HG02970 (cell line): Measurements from ENCODE around the gene THBS2.
A peak's percentile ranks its signal among the peaks of the same experiment; 100 is the strongest.
"Not testable (repeated sequence)": the region's sequence is repeated elsewhere in the genome, so short reads cannot be mapped to it uniquely, and the experiment has no call there.

ENCODE experiments used
- ATAC-seq: cut with Tn5 transposase; IDR thresholded peaks from one replicate; pipeline ENCODE4 v1.9.1; 2021; ENCODE audit warnings: mild to moderate bottlenecking, moderate library complexity, moderate number of reproducible peaks; ENCODE audit not compliant: unreplicated experiment, low FRiP score

The THBS2 gene

DNA sequence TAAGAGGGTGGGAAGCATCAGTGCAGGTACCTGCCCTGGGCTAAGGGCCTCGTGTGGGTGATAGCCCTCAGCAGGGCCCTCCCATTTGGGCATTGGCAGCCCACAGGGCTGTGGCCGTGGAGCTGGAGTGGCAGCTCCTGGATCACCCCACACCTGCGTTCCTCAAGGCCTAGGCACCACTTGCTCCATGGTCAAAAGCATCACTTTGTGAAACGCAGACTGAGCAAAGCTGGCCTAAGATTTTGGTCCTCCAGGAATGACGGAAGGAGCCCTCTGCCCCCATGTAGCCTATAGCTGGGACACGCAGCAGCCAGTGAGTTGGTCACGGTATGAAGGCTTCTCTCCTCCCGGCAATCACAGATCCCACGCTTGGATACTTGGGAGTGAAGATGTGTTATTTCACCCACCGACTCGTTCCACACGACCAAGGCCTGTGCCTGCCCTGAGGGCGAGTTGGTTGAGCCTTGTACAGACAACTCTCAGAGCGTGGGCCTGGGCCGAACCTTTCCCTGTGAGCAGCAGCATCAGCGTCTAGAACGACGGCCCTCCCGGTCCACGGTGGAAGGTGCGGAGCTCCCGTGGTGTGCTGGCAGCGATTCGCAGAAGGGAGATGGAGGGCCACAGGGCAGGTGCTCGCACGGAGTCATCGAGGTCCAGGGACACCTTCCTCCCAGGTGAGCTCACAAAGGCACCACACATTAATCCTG lies 39.7 kb downstream of the THBS2 start:
- no peak for ATAC-seq

DNA sequence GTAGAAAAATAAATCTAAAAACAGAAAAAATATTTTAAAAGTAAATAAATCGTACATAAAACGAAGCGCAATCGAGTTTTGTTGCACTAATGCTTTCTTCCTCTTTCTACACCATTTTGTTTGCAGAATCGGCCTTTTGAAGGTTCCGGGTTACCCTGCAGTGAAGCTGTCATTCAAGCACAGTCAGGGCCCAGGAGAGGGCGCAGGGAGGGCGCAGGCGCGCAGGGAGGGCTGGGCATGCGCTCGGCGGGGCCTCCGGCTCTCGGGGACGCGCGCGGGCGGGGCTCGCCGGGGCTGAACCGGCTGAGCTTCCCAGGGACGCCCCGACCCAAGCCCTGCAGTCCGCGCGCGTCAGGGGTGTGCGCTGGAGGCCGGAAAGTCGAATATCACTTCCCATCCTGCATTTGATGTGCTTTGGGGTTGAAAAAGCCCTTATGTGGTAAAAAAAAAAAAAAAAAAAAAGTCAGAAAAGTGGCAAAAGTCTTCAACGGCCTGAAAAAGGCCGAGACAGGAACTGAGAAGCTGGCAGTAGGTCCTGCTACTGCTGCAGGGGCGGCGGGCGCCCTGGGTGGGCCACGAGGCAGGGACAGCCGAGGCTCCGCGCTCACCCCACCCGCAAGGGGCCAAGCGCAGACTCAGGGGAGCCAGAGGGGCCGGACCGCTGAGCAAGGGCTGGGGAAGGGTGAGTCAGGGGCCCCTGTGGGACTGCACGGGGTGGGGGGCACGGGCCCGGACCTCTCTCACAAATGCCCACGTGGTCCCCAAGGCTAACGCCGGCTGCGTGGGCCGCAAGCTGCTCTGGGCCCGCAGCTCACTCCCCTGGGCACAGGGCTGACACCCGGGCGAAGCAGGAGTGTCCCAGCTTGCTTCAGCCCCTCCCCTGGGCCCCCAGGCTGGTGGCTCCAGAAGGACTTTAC lies 40.5 kb downstream of the THBS2 start:
- ATAC-seq, result peak; percentile 100

DNA sequence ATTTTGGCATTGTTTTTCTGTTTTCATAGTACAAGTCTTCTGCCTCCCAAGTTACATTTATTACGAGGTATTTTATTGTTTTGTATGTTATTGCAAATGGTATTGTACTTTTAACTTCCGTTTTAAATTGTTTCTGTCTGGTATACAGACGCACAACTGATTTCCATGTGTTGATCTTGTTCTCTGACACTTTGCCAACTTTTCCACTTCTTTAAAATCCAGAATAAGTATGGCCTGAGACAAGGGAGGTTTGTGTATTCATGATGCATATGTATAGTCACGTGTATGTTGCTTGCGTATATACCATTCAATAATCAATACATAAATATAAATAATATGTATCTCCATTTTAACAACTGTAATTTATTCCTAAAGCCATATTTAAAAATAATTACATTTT lies 41.2 kb downstream of the THBS2 start:
- no peak for ATAC-seq

DNA sequence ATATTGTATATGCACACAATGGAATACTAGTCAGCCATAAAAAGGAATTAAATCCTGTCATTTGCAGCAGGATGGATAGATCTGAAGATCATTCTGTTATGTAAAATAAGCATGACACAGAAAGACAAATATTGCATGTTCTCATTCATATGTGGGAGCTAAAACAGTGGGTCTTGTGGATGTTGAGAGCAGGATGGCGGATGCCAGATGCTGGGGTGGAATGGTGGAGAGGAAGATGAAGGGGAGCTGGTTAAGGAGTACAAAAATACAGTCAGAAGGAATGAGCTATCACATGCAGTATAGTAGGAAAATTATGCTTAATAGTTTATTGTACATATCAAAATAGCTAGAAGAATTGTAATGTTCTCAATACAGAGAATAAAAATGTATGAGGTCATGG lies 41.8 kb downstream of the THBS2 start:
- ATAC-seq, result no peak

GRCh38 chr6:169210611-169211010 lies 43.0 kb downstream of the THBS2 start:
- ATAC-seq, result no peak

DNA sequence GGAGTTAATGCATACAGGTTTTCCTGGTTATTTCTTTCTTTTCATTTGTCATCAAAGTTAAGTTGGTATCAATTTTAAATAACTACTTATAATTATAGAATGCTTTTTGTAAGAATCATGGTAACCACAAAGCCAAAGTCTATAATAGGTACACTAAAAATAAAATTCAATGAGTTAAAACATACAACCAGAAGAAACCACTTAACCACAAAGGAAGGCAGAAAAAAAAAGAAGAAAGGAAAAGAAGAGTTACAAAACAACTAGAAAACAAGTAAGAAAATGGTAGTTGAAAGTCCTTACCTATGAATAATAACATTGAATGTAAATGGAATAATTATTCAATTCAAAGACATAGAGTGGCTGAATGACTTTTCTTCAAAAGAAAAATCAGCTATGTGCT lies 45.6 kb downstream of the THBS2 start:
- ATAC-seq, result no peak

GRCh38 chr6:169207482-169207881 lies 46.2 kb downstream of the THBS2 start:
- ATAC-seq, result no peak

GRCh38 chr6:169205176-169206160 lies 48.2 kb downstream of the THBS2 start:
- ATAC-seq, result no peak

- ATAC-seq, result no peak
These were observed 49.5 kb downstream of the THBS2 start for GRCh38 chr6:169204167-169204566.

- ATAC-seq, result no peak
These were observed 51.7 kb downstream of the THBS2 start for GRCh38 chr6:169201985-169202384.

DNA sequence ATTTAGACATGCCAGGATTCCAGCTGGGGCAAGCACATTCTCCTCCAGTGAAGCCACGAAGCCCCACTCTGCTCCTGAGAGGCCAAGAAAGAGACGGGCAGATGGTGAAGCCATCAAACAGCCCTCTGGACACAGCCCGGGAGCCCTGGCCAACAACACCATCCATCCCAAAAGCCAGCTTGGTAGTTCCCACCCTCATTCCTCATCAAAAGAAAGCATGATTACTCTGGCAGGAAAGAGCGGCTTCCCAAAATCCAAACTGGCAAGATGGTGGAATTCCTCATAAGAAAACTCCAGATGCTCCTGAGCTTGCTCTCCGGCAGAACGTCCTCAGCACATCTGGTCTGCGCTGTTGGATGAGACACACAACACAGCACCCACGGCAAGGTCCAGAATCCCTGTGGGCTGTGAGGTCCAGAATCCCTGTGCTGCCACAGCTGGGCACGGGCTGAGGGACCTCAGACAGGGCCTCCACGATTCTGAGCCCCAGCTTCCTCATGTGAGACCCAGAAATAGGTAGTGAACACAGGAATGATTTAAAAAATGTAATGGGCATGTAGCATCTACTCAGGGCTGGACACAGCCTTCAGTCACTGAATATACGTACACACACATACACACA lies 52.6 kb downstream of the THBS2 start:
- no peak for ATAC-seq

DNA sequence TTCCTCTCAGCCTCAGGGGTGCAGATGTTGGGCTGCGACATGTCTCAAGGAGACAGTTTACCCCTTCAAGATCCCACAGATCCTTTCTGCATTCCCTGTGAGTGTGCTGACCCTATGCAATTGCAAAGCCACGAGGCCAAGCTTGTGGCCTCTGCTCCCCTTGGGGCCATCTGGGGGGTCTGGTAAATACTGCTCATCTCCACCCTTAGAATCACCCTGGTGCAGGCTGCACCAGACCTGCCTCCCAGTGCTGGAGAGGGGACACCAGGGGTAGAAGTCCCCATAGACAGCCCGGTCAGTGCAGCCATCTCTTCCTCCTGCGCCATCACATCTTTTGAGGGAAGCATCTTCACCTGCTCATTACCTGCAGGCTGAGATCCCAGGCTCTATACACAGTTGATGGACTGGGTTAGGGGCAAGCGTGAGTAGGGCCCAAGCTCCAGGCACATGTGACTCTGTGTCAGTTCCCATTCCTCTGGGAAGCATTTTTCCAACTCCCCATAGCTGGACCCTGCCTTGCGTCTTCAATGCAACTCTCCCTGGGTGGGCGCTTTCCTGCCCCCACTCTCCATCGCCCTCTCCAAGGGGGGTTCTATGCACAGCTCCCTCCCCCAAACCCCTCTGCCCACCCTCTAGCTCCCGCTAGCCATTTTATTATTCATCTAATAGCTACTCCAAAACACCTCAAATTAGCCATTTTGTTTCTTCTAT lies 53.9 kb downstream of the THBS2 start:
- no peak for ATAC-seq

GRCh38 chr6:169198885-169199284 lies 54.8 kb downstream of the THBS2 start:
- no peak for ATAC-seq

DNA sequence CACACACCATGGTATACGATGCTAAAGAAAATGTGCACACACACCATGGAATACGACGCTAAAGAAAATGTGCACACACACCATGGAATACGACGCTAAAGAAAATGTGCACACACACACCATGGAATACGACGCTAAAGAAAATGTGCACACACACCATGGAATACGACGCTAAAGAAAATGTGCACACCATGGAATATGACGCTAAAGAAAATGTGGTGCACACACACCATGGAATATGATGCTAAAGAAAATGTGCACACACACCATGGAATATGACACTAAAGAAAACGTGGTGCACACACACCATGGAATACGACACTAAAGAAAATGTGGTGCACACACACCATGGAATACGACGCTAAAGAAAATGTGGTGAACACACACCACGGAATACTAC lies 55.7 kb downstream of the THBS2 start:
- not testable (repeated sequence) for ATAC-seq

DNA sequence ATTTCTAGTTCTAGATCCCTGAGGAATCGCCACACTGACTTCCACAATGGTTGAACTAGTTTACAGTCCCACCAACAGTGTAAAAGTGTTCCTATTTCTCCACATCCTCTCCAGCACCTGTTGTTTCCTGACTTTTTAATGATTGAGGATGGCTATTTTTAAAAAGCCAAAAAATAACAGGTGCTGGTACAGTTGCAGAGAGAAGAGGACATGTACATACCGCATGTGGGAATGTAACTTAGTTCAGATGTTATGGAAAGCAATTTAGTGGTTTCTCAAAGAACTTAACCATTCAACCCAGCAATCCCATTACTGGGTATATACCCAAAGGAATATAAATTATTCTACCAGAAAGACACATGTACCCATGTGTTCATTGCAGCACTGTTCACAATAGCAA lies 57.4 kb downstream of the THBS2 start:
- ATAC-seq, result not testable (repeated sequence)

- ATAC-seq, result no peak
These were observed 58.9 kb downstream of the THBS2 start for GRCh38 chr6:169194737-169195136.

DNA sequence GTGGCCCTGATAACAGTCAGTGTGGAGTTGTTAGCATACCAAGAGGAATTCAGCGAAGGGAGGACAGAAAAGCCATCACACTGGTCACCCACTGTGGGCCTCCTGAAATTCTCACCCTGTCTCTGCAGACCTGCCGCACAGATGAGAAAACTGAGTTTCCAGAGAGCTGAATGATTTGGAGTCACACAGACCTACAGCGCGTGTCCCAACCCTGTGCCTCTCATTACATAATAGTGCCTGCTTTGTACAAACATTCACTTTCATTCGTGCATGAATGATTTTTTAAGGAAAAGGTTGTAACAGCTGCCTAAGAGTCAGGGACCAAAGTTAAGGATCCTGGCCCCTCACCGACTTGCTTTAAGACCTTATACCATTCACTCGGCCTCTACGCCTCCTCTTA lies 62.7 kb downstream of the THBS2 start:
- ATAC-seq, result no peak

DNA sequence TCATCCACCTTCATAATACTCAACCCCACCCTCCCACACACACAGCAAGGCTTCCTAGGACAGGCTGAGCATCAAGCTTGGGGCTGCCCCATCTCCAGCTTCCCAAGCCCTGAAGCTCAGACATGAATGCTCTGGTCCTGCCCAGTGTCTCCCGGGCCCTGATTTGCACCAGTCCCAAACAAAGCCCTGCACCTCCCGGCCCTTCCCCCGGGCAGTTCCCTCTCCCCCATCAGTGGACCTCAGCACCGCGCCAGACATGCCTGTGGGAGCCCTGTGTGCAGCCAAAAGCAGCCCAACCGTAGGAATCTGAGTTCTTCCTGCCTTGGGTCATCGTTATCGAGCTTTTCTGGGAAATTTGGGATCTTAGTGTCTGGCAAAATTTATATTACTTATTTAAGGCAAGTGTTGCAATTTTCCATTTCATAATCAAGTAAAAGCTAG lies 63.5 kb downstream of the THBS2 start:
- no peak for ATAC-seq

DNA sequence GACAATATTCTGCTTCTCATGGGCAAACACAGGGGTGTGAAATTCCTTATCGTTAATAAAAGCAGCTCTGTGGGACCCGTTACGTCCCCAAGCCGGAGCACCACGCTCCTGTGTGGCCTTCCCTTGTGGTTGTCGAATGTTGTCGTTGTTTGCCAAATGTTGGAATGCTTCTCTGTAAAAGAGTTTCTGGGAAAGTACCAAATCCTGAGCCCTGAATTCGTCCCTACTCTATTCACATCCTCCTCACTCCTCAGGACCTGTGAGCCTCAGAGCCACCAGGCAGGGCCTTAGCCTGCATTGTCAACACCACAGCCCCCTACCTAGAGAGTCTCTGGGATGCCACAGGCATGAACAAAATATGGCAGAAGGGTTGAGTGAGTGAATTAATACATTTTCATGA lies 64.0 kb downstream of the THBS2 start:
- no peak for ATAC-seq
